Measurements from ENCODE around the gene CDH4.

CDH4 gene

GRCh38 chr20:61756966-61757677 is 505.1 kb downstream of the CDH4 start:
- Histone ChIP-seq H3K27me3 (ENCODE audit: insufficient read depth, low read length) (no peaks in the 10 kb centered on the region), H3K18ac (ENCODE audit: low read length) (no peak overlapping the region), H3K36me3 (ENCODE audit: control insufficient read depth in 1 of 2, insufficient read depth in 2 of 2, low read length in 2 of 2) (no peaks in the 10 kb centered on the region), H3K14ac (ENCODE audit: low read length) (no peak overlapping the region), H2BK5ac (ENCODE audit: low read depth, low read length, poor library complexity) (no peak overlapping the region), H3K27ac (ENCODE audit: low read depth, low read length) (no peak overlapping the region), H3K79me1 (ENCODE audit: low read length) (no peaks in the 10 kb centered on the region), H3K23ac (ENCODE audit: low read length) (no peak overlapping the region), H2AFZ (ENCODE audit: insufficient read depth, low read length, poor library complexity) (no peak overlapping the region), H2BK12ac (ENCODE audit: low read length) (no peak overlapping the region), H3K4me3 (ENCODE audit: low read depth, low read length) (no peak overlapping the region), H3K9me3 (ENCODE audit: insufficient read depth, low read depth, low read length) (peaks cover 8% of the 10 kb centered on the region), H3K4me2 (ENCODE audit: low read length) (no peak overlapping the region), H2AK5ac (ENCODE audit: low read length) (no peak overlapping the region), H3K9ac (ENCODE audit: low read length) (no peak overlapping the region), H3K79me2 (ENCODE audit: control insufficient read depth, insufficient read depth, low read length, poor library complexity) (no peaks in the 10 kb centered on the region), H4K91ac (ENCODE audit: low read depth, low read length) (no peak overlapping the region), H4K12ac (ENCODE audit: low read depth, low read length) (no peak overlapping the region), H3K4me1 (ENCODE audit: control insufficient read depth in 1 of 2, insufficient read depth in 2 of 2, low read length in 2 of 2) (peaks cover 4 to 12% of the 10 kb centered on the region in 2 experiments), H2BK120ac (ENCODE audit: insufficient read depth, low read length, poor library complexity) (no peak overlapping the region), H3K4ac (ENCODE audit: low read depth, low read length) (no peak overlapping the region), H4K8ac (ENCODE audit: low read depth, low read length) (no peak overlapping the region)
- no CpG with 5 or more reads among the region's 18 CpGs for WGBS (ENCODE audit: extremely low coverage, insufficient coverage, insufficient read length)
- DNase-seq, result no peak

DNA sequence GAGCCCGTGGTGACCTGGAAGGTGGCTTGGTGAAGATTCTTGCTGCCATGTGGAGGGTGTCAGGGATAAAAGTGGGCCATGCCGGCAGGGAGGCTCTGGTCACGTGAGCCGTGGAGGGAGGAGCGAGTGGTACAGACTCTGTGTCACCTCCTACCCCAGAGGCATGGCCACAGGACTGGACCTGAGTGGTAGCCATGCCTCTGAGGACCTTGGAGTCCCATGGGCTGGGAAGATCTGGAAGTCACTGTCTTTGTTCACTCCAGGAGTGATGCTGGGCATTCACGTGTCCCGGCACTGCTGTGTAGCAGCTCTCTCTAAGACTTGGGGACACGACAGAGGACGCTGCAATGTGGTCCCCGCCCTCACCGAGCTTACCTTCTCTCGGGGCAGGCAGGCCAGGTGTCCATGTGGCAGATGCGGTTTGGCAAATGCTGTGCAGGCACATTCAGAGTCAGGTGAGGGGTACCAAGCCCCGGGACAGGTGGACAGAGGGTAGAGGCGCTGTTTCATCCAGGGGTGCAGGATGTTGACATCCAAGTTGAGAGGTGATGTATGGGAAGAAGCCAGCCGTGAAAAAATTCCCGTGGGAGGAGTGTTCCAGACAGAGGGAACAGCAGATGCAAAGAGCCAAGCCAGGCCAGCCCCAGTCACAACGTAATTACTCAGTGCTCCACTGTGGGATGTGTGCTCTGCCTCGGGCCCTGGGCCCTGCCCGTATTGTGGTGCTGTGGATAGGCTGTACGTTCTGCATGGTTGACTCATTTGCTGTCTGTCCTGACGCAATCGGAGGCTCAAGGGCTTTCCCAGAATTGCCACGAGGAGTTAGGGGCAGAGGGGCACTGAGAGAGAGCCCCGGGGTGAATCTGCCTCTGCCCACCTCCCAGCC is 505.9 kb downstream of the CDH4 start:
- peaks cover 8% of the 10 kb centered on the region for H3K9me3 ChIP-seq (ENCODE audit: insufficient read depth, low read depth, low read length)
- no peak overlapping the region for H4K8ac ChIP-seq (ENCODE audit: low read depth, low read length)
- no peak overlapping the region for H4K91ac ChIP-seq (ENCODE audit: low read depth, low read length)
- H3K14ac ChIP-seq (ENCODE audit: low read length), result no peak overlapping the region
- peaks cover 4 to 12% of the 10 kb centered on the region in 2 experiments for H3K4me1 ChIP-seq (ENCODE audit: control insufficient read depth in 1 of 2, insufficient read depth in 2 of 2, low read length in 2 of 2)
- H2AK5ac ChIP-seq (ENCODE audit: low read length), result no peak overlapping the region
- H3K4ac ChIP-seq (ENCODE audit: low read depth, low read length), result no peak overlapping the region
- H3K79me2 ChIP-seq (ENCODE audit: control insufficient read depth, insufficient read depth, low read length, poor library complexity), result no peaks in the 10 kb centered on the region
- H3K27ac ChIP-seq (ENCODE audit: low read depth, low read length), result no peak overlapping the region
- no peak overlapping the region for H2AFZ ChIP-seq (ENCODE audit: insufficient read depth, low read length, poor library complexity)
- H3K23ac ChIP-seq (ENCODE audit: low read length), result no peak overlapping the region
- no peak overlapping the region for H3K4me3 ChIP-seq (ENCODE audit: low read depth, low read length)
- H4K12ac ChIP-seq (ENCODE audit: low read depth, low read length), result no peak overlapping the region
- peak; percentile 58 to 59 for DNase-seq
- no peak overlapping the region for H2BK12ac ChIP-seq (ENCODE audit: low read length)
- no peak overlapping the region for H3K18ac ChIP-seq (ENCODE audit: low read length)
- no peak overlapping the region for H2BK5ac ChIP-seq (ENCODE audit: low read depth, low read length, poor library complexity)
- no peaks in the 10 kb centered on the region for H3K36me3 ChIP-seq (ENCODE audit: control insufficient read depth in 1 of 2, insufficient read depth in 2 of 2, low read length in 2 of 2)
- H2BK120ac ChIP-seq (ENCODE audit: insufficient read depth, low read length, poor library complexity), result no peak overlapping the region
- H3K79me1 ChIP-seq (ENCODE audit: low read length), result no peaks in the 10 kb centered on the region
- H3K4me2 ChIP-seq (ENCODE audit: low read length), result no peak overlapping the region
- no peak overlapping the region for H3K9ac ChIP-seq (ENCODE audit: low read length)
- WGBS (ENCODE audit: extremely low coverage, insufficient coverage, insufficient read length), result no CpG with 5 or more reads among the region's 25 CpGs
- no peaks in the 10 kb centered on the region for H3K27me3 ChIP-seq (ENCODE audit: insufficient read depth, low read length)

DNA sequence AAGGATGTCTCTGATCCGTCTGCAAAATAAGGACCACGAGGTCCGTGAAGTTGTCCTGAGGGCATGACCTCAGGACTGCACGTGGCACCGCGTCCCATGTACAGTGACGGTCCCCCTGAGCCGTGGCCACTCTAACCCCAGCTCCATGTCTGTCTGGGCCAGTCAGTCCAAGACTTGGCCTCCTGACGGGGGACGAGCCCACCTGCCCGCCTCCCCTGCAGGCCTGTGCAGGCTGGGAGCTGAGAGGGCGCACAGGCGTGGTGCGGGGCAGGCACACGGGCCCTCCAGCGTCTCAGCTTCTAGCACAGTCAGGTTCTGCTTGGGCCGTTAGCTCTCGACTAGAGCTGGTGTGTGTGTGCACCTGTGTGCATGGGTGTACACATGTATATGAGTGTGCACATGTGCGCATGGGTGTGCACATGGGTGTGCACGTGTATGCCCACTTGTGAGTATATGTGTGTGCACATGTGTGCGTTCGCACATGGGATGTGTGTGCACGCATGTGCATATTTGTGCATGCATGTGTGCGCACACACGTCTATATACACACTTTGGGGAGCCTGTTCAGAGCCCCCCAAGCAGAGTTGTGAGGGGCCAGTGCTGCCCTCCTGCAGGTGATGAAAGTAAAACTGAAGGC is 506.6 kb downstream of the CDH4 start:
- H3K14ac ChIP-seq (ENCODE audit: low read length), result no peak overlapping the region
- no peaks in the 10 kb centered on the region for H3K79me2 ChIP-seq (ENCODE audit: control insufficient read depth, insufficient read depth, low read length, poor library complexity)
- H3K27me3 ChIP-seq (ENCODE audit: insufficient read depth, low read length), result no peaks in the 10 kb centered on the region
- DNase-seq, result no peak
- H3K9ac ChIP-seq (ENCODE audit: low read length), result no peak overlapping the region
- H4K12ac ChIP-seq (ENCODE audit: low read depth, low read length), result no peak overlapping the region
- no peak overlapping the region for H4K8ac ChIP-seq (ENCODE audit: low read depth, low read length)
- H3K36me3 ChIP-seq (ENCODE audit: control insufficient read depth in 1 of 2, insufficient read depth in 2 of 2, low read length in 2 of 2), result no peaks in the 10 kb centered on the region
- no peak overlapping the region for H2BK12ac ChIP-seq (ENCODE audit: low read length)
- H3K4ac ChIP-seq (ENCODE audit: low read depth, low read length), result no peak overlapping the region
- peak overlapping the region; percentile 19 for H3K4me3 ChIP-seq (ENCODE audit: low read depth, low read length)
- no peak overlapping the region for H2BK5ac ChIP-seq (ENCODE audit: low read depth, low read length, poor library complexity)
- H3K27ac ChIP-seq (ENCODE audit: low read depth, low read length), result no peak overlapping the region
- peaks cover 13% of the 10 kb centered on the region for H3K9me3 ChIP-seq (ENCODE audit: insufficient read depth, low read depth, low read length)
- WGBS (ENCODE audit: extremely low coverage, insufficient coverage, insufficient read length), result no CpG with 5 or more reads among the region's 25 CpGs
- H3K18ac ChIP-seq (ENCODE audit: low read length), result no peak overlapping the region
- no peak overlapping the region for H3K4me2 ChIP-seq (ENCODE audit: low read length)
- H2AFZ ChIP-seq (ENCODE audit: insufficient read depth, low read length, poor library complexity), result no peak overlapping the region
- H4K91ac ChIP-seq (ENCODE audit: low read depth, low read length), result no peak overlapping the region
- H3K4me1 ChIP-seq (ENCODE audit: control insufficient read depth in 1 of 2, insufficient read depth in 2 of 2, low read length in 2 of 2), result peaks cover 1 to 11% of the 10 kb centered on the region in 2 experiments
- H3K79me1 ChIP-seq (ENCODE audit: low read length), result no peaks in the 10 kb centered on the region
- H2BK120ac ChIP-seq (ENCODE audit: insufficient read depth, low read length, poor library complexity), result no peak overlapping the region
- no peak overlapping the region for H2AK5ac ChIP-seq (ENCODE audit: low read length)
- H3K23ac ChIP-seq (ENCODE audit: low read length), result no peak overlapping the region

- Histone ChIP-seq H3K18ac (ENCODE audit: low read length) (no peak overlapping the region), H2BK120ac (ENCODE audit: insufficient read depth, low read length, poor library complexity) (no peak overlapping the region), H2BK12ac (ENCODE audit: low read length) (no peak overlapping the region)
Measured at GRCh38 chr20:61759286-61760065, 507.4 kb downstream of the CDH4 start.

More at GRCh38 chr20:61759286-61760065, 507.4 kb downstream of the CDH4 start:
- H3K4me2 ChIP-seq (ENCODE audit: low read length), result no peak overlapping the region
- H3K79me1 ChIP-seq (ENCODE audit: low read length), result no peaks in the 10 kb centered on the region
- H3K4ac ChIP-seq (ENCODE audit: low read depth, low read length), result no peak overlapping the region
- H3K36me3 ChIP-seq (ENCODE audit: control insufficient read depth in 1 of 2, insufficient read depth in 2 of 2, low read length in 2 of 2), result no peaks in the 10 kb centered on the region
- H4K91ac ChIP-seq (ENCODE audit: low read depth, low read length), result no peak overlapping the region
- H3K23ac ChIP-seq (ENCODE audit: low read length), result no peak overlapping the region
- no peak overlapping the region for H2AFZ ChIP-seq (ENCODE audit: insufficient read depth, low read length, poor library complexity)
- no peak overlapping the region for H3K27ac ChIP-seq (ENCODE audit: low read depth, low read length)
- H2AK5ac ChIP-seq (ENCODE audit: low read length), result no peak overlapping the region
- H4K8ac ChIP-seq (ENCODE audit: low read depth, low read length), result no peak overlapping the region
- H3K27me3 ChIP-seq (ENCODE audit: insufficient read depth, low read length), result no peaks in the 10 kb centered on the region
- H3K4me3 ChIP-seq (ENCODE audit: low read depth, low read length), result no peak overlapping the region
- peaks cover 0 to 3% of the 10 kb centered on the region in 2 experiments for H3K4me1 ChIP-seq (ENCODE audit: control insufficient read depth in 1 of 2, insufficient read depth in 2 of 2, low read length in 2 of 2)
- H3K9me3 ChIP-seq (ENCODE audit: insufficient read depth, low read depth, low read length), result peaks cover 12% of the 10 kb centered on the region
- DNase-seq, result no peak
- no peak overlapping the region for H2BK5ac ChIP-seq (ENCODE audit: low read depth, low read length, poor library complexity)
- no CpG with 5 or more reads among the region's 22 CpGs for WGBS (ENCODE audit: extremely low coverage, insufficient coverage, insufficient read length)
- H3K14ac ChIP-seq (ENCODE audit: low read length), result no peak overlapping the region
- no peaks in the 10 kb centered on the region for H3K79me2 ChIP-seq (ENCODE audit: control insufficient read depth, insufficient read depth, low read length, poor library complexity)
- H4K12ac ChIP-seq (ENCODE audit: low read depth, low read length), result no peak overlapping the region
- no peak overlapping the region for H3K9ac ChIP-seq (ENCODE audit: low read length)
